Stimulated activated CD4-positive, alpha-beta T cell treated with anti-CD3 and anti-CD28 coated beads, Interleukin-1b, Interleukin-23, amount 100 ng/mL, for 1 hour (primary cell): ENCODE results near the gene BOD1L1.

Experiments
- DNase-seq, 2 donors: peaks; one replicate each; pipeline ENCODE4 v3.0.0-alpha.2; 2020; ENCODE audit warnings: low read depth in 2 of 2

The BOD1L1 gene

DNA sequence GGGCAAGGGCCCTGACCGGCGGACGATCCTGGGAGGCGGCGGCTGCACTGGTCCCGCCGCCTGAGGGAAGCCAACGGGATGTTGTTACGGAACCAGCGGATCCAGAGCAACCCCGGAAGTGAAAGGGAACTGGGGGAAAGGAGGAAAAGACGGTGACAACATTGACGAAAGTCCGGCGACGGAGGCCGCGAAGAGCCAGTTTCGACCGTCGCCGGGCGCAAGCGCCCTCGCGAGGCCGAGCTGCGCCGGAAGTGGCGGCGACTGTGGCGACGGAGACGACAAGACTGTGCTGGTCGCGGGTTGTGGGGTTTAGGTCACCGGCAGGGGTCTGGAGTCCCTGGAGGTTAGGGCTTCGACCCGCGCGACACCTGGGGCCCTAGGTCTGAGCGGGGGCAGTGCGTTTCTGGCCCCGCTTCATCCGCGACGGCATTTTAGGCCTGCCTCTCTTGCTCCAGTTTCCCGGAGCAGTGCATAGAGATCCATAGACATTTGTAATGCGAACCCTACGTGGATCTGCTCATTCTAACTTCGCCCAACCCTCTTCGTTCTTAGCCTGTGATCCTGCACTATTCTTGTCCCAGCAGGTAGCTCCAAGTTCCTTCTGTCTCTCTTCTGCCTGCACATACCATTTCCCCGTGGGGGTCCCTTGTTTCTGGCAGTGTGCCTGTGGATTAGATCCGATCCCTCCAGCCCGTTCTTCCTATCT is at the start of gene BOD1L1:
TSS of gene BOD1L1 (minus strand) at position 120 of the 706 bp plus-strand sequence. CDS start 138 bp downstream, outside the sequence.
- DNase-seq, result peak; percentile 20 to 50

DNA sequence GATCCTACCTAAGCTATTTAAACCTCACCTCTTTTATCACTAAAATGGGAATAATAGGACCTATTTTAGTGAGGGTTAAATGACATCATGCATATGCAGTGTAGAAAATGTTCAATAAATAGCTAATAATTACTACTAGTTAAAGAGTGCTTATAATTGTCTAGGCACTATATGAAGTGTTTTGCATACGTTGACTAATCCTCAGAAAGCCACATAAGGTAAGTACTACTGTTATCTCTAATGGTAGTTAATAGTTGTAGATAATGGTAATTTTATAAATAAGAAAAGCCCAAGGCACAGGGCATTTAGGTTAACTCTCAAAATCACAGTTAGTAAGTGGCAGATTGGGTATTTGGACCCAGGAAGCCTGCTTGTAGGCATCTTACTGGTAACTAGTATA is 47.4 kb upstream of the BOD1L1 start:
- no peak for DNase-seq

GRCh38 chr4:13673167-13673566 is 45.6 kb upstream of the BOD1L1 start:
- DNase-seq, result no peak

DNA sequence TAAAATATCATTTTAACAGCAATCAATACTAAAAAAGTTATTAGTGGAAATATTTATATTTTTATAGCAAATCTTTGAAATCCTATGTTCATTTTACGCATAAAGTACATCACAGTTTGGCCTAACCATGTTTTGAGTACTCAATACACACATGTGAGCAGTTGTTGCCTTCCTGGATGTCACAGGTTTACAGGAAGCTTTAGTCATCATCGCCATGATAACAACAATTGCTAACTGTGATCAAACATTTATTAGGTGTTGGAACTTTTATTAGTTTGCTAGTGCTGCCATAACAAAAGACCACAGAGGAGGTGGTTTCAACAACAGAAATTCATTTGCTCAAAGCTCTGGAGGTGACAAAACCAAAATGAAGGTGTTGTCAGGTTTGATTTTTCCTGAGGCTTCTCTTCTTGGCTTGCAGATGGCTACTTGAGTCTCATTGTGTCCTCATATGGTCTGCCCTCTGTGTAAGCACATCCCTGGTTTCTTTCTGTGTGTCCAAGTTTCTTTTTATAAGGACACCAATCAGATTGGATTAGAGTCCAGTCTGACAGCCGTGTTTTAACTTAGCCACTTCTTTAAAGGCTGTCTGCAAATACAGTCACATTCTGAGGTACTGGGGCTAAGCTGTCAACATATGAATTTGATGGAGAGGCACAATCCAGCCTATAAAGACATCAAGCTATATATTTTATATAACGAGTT is 43.1 kb upstream of the BOD1L1 start:
- DNase-seq, result no peak

DNA sequence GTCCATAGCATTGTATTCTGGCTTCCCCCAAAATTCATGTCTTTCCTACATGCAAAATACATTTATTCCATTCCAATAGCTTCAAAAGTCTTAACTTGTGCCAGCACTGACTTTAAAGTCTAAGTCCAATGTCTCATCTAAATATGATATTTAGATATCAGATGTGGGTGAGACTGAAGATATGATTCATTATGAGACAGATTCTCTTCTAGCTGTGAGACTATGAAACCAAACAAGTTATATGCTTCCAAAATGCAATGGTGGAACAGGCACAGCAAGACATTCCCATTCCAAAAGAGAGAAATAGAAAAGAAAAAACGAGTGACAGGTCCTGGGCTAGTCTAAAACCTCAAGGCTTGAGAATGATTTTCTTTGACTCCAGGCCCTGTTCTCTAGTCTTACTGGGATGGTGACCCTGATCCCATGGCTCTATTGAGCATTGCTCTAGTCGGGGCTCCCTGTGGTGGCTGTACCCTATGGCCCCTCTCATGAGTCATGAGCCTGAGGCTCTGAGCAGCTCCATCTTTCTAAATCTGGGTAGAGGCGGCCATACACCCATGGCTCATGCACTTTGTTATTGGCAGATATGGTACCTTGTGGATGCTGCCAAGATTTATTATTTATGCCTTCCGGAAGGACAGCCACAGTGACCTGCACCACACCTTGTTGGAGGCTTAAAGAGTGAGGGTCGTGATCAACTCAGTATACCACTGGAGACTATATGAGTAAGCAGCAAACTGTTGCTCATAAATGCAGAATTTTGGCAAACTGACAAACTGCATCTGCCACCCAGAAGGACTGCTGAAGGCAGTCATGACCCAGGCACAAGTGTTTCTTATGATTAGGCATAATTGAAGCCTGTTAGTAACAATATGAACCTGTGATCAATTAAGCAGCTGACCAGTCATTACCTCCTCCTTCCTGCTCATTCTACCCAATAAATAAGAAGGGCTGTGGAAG is 38.5 kb upstream of the BOD1L1 start:
- DNase-seq, result no peak

DNA sequence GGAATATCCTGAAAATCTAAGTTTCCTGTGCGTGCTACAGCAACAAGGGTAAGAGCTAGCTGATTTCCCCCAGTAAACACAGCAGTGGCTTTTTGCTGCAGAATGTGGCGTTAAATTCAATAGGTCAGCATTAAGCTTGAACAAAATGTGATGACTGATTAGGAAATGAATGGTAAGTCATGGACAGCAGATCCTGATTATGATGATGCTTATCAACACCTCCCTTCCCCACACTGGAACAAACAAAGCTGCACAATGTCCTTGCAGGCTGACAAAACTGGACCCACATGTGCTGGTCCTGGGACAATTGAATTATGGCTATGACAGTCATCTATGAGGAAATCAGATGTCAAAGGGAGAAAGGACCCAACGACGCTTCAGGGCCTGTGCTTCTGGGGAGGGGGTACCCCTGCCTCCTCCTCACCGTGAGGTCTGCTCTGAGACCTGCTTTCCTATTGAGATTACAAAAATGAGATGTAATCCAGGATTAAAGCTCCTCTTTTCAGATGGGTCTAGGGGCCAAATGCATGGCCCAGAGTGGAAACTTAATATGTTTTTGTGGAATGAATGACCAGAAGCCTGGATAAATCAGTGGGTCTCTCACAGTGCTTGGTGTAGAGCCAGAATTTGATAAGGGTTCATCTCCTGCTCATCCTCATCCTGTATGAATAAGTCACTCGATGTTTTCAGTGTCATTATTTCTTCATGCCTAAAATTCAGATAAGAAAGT is 32.0 kb upstream of the BOD1L1 start:
- DNase-seq, result no peak

DNA sequence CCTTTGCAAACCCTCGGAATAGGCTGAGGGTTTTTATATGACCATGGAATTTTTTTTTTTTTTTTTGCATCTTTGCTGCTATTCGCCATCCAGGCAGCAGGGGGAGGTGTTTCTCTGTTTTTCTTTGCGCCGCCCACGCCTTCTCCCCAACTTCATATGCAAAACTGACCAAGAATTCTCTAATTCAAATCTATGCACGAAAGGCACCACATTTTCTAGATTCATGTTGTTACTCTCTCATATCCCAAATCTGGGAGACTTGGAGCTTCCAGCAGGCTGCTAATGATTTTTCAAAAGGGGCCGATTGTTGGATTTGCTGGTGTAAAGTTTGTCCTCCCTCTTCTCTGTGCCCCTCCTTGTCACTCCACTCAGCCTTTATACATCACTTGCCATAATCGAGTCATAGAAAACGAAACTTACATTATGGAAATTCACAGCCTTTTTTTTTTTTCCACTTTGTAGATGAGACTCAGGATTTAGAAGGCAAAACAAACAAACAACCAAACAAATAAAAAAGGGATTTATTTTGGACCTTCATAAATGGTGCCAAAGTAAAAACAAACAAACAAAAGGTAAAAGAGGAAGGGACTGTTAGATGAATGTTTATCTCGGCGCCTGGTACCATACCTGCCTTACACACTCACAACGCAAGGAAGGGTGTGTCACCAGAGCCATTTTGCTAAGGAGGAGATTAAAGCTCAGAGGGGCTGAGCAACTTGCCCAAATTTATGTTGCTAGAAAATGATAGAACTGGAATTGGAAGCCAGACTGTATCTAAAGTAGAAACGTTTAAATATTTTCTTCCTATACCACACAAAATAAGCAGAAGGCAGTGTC is 29.3 kb upstream of the BOD1L1 start:
- peak; percentile 18 to 59 for DNase-seq

DNA sequence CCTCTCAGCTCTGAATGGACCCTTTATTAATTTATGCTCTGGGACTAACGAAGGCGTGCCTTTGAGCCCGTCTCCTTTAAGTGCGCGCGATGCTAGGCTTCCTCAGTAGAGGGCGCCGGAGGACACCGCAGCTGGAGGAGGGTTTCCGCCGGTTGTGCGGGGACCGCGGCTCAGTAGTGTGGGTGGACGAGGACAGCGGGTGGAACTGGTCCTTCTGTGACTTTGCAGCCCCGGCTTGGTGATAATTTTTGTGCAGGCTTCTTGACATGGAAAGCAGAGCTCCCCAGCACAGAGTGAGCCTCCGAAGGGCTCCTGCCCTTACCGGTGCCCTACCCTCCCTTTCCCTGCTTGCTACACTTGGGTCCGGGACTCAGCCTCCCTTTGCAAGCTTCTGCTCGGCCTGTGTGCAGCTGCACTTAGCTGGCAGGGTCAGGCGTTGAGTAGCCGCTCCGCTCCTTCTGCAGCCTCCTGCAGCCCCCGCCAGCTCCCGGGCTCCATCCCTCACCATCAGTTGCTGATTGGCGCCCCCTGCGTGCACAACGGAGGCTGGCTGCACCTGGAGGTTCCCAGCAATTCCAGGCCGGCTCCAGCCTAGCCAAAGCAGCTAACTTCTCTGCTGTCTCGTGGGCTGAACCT is 26.8 kb upstream of the BOD1L1 start:
- peak; percentile 46 to 65 for DNase-seq

DNA sequence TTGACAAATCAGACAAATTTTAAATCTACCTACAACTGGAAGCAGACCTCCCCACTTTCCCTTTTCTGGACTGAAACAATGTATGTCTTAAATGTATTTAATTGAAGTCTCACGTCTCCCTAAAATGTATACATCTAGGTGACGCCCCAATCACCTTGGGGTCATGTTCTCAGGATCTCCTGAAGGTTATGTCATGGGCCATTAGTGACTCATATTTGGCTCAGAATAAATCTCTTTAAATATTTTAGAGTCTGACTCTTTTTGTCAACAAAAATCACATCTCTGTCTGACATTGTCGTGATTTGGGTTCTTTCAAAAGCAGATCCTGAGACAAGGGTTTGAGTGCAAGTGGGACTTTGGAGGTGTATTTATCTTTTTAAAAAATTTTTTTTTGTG is 26.2 kb upstream of the BOD1L1 start:
- no peak for DNase-seq

- no peak for DNase-seq
Observed at GRCh38 chr4:13647031-13647430, 19.5 kb upstream of the BOD1L1 start.

GRCh38 chr4:13645075-13645474 is 17.6 kb upstream of the BOD1L1 start:
- DNase-seq, result no peak

GRCh38 chr4:13642170-13642950 is 14.8 kb upstream of the BOD1L1 start:
- DNase-seq, result no peak

GRCh38 chr4:13641084-13641483 is 13.6 kb upstream of the BOD1L1 start:
- no peak for DNase-seq

DNA sequence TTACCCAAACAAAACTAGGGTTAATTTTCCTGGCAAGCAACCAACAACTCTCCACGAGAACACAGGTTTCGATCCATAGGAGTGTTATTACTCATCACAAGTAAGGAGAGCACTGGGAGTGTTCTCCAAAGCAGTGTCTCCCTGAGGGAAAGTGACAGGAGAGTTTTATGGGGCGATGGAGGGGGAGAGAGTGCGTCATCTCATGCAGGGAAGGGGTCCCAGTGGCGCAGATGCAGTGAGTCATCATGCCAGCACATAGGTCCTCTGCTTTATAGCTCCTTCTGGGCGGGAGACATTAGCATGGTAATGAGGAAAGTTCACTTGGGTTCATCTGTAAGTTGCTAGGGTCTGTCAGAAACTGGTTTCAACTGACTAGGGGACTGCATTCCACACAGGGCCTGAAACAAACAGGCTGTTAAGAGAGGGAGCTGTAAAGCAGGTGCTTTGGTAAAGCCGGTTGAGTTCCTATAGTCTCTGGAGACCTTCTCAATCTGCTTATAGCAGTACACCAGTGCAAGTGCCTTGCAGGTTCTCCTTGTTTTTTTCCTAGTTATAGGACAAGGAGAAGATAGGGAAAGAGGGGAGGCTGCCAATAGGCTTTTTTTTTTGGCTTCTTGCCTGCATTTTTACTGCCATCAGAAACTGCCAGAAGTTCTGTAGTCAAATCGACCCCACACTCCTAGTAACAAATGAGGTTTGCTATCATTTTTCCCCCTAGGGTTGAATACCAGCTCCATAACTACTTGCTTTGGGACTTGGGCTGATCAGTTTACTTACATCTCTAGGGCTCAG is 12.8 kb upstream of the BOD1L1 start:
- DNase-seq, result no peak

GRCh38 chr4:13635286-13635799 is 7.8 kb upstream of the BOD1L1 start:
- DNase-seq, result no peak

- DNase-seq, result no peak
Observed at GRCh38 chr4:13633671-13634070, 6.1 kb upstream of the BOD1L1 start.

DNA sequence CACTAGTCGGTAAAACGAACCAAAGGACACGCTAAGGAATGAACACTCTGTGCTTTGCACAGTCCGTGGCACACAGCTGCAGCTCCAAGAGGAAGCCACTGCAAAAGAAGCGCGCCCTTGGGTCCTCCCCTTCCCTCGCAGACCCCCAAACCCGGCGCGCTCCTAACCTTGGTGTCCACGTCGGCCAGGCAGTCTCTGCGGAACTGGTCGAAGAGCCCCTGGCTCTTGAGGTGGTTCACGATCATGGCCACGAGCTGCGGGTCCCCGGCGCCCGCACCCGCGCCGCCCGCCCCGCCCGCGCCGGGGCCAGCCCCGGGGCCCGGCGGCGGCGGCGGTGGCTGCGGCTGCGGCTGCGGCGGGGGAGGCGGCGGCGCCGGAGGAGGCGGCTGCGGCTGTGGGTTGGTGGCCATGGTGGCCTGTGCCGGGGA is 333 bp downstream of the BOD1L1 start:
- no peak for DNase-seq

DNA sequence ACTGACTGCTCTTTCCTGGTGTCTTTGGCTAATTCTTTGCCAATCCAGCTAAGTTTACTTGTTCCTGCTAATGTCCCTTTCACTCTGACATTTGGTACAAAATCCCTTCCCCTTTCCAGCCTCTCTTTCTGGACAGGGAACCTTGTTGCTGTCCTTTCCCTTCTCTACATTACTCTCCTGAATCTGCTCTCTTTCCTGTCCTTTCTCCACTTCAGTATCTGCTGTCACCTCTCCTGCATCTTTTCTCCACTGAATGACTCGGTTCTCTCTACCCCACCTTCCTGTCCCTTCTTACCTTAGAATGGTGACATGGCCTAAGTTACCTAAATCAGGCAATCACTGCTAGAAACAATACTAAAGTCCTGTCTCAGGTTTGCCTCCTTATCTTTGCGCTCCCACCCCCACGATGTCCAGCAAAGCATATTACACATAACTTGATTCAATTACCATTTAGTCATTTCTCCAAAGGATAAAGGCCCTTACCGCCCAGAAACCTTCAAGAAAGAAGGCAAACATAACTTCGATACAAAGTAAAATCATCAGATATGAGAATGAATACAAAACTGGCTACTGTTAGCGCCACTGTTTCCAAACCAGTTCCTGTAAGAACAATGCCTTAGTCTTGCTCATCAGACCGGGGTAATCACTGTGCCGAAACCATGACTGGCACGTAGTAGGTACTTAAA is 890 bp downstream of the BOD1L1 start:
- no peak for DNase-seq
